Glomerular endothelial cell (primary cell): ENCODE measurements around the gene USP34. TPM values are rescaled to one million over a fixed set of nuclear protein-coding genes. Genes with fewer than 3 reads are reported as not detected.
A peak's percentile ranks its signal among the peaks of the same experiment; 100 is the strongest.
"Not testable (repeated sequence)": the region's sequence is repeated elsewhere in the genome, so short reads cannot be mapped to it uniquely, and the experiment has no call there.

ENCODE experiments used
- DNase-seq: peaks from one replicate; pipeline ENCODE4 v3.0.0-alpha.2; 2011; ENCODE audit warnings: low read depth, low spot score; ENCODE audit errors: extremely low read depth
- total RNA-seq: library from RNA; depleted of rRNA; stranded (reverse); fragments of >200 nt; gene quantifications from 2 replicates; pipeline ENCODE4 v1.2.3, GENCODE V29; 2015

Gene USP34
- total RNA-seq, 1 donor from 2014 or later = 94.1 TPM

DNA sequence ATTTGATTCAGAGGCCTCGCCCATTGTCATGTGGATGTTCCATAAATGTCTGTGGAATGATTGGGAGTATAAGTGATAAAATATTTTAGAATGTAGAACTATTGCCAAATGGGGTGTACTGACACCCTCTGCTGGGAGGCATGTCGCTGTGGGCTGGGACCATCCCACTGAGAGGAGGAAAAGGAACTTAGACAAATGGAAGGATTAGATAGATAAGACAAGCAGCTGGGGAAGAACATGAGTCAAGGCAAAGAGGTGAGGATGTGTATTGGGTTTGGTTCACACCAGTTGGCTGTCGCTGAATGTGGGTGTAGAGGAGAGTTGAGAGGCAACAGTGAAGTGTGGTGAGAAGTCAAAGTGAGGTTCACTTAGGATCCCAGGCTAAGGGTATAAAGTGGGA lies 304.9 kb downstream of the USP34 start:
- DNase-seq = no peak

- DNase-seq = not testable (repeated sequence)
These were observed 305.8 kb downstream of the USP34 start for GRCh38 chr2:61165082-61165481.

DNA sequence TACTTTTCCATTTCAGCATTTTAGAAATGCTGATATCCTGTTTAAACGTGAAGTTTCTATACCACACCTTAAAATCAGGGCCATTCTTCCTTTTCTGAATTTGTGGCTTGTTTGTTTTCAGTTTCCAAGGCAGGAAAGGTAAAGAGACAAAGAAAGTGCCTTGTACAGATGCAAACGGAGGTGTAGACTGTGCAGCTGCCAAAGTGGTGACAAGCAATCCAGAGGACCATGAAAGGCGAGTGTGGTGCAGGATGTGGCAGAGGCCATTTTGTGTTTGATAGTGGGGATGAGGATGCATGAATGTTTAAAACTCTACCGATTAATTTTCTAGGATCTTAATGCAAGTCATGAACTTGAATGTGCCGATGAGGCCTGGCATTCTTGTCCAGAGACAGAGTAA lies 308.2 kb downstream of the USP34 start:
- DNase-seq = no peak

DNA sequence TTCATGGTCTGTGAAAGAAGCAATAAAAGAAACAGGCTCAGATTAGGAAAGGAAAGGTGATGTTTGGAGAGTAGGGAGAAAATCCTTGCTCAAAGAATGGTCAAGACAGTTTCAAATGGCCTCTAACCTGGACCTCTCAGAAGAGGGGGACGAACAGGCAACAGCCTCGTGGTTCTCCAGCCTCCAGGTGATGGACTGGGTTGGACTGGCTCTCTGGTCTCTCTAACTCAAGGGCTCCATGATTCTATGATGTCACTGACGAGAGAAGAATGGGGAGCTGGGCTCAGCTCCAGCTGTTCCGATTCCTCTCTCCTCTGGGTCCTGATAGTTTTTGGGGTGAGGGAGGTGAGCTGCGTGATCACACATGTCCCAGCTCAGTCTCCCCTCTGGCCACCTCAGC lies 309.0 kb downstream of the USP34 start, which contains the start of gene C2orf74:
TSS of gene C2orf74 (plus strand) at position 301 of the 400 bp plus-strand sequence. CDS start 327 bp downstream, outside the sequence.
- no peak for DNase-seq

DNA sequence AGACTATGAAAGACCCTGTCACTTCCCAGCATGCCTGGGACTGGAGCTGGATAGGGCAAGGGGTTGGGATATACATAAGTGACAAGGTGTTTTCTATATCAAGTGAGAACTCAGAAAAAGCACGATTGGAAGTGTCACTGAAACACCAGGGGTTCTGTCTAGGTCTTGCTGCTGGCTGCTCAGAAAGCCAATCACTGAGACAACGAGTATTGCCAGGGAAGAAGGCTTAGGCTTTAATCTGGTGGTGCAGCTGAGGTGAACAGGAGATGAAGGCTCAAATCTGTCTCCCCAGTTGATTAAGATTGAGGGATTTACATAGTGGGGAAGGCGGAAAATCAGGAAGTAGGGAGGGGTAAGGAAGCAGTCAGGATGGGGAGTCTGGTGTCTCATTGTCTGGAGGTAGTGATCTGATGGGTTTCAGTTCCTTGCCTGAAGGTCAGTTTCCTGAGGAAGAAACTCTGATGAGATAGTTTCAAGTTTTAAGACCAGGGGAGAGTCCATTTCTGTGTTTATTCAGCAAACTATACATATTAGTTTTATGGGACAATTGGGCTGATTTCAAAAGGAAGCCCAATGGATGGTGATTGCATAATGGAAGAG lies 312.4 kb downstream of the USP34 start:
- no peak for DNase-seq

DNA sequence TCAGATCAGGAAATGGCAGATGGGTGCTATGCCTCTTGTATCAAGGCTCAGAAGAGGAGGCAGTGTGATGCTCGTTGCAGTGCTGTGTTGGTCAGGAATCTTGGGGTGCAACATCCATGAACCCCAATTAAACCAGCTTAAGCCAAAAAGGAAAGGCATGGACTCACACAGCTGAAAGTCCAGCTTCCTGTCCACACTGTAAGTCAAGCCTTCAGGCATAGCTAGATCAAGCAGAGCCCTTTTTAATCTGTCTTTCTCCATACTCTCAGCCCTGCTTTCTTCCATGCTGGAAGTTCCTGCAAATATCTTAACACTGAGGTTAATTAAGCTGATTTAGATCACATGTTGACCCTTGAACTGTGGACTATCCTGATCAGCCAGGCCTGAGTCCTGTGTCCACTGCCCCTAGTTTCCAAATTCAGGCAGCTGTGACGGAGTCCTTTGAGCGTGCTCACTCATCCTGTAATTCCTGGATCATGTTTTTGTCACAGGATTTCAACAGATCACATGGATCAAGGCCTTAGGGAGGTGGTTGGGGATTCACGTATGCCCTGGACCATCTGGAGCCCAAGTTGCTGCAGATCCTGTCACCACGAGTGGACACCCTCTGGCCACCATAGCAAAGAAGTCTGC lies 313.4 kb downstream of the USP34 start:
- DNase-seq = no peak

GRCh38 chr2:61151436-61151835 lies 319.5 kb downstream of the USP34 start:
- DNase-seq = no peak

GRCh38 chr2:61149074-61149473 lies 321.8 kb downstream of the USP34 start:
- no peak for DNase-seq

DNA sequence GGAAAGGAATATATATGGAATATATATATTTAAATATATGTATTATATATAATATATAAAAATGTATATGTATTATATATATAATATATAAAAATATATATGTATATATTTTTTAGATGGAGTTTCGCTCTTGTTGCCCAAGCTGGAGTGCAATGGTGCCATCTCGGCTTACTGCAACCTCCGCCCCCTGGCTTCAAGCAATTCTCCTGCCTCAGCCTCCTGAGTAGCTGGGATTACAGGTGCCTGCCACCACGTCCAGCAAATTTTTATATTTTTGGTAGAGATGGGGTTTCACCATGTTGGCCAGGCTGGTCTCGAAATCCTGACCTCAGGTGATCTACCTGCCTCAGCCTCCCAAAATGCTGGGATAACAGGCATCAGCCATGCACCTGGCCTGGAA lies 322.8 kb downstream of the USP34 start:
- not testable (repeated sequence) for DNase-seq

DNA sequence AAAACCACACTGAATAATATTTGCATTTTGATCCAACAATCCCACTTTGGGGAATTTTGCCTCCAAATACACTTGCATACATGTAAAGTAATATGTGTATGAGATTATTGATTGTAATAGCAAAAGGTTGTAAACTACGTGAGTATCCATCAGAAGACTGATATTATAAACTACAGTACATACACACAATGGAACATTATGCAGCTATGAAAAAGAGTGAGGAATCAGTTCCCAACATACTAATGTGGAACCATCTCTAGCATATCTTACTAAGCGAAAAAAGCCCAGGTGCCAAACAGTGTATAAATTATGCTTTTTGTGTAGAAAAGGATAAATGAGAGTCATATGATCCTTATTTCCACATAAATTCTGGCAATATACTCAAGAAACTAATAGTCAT lies 324.9 kb downstream of the USP34 start:
- DNase-seq = no peak

GRCh38 chr2:61144697-61145268 lies 326.1 kb downstream of the USP34 start:
- DNase-seq = peak; percentile 93

GRCh38 chr2:61141151-61141550 lies 329.7 kb downstream of the USP34 start:
- no peak for DNase-seq

GRCh38 chr2:61138859-61139258 lies 332.0 kb downstream of the USP34 start:
- no peak for DNase-seq

Other genes with a start within 250 kb of the USP34 start
- 88.4 and 101 TPM in 2 replicates for gene XPO1, start 67.3 kb upstream of the USP34 start, total RNA-seq